Endothelial cell of umbilical vein (primary cell): ENCODE measurements around the gene TBC1D16. TPM values are rescaled to one million over a fixed set of nuclear protein-coding genes. Genes with fewer than 3 reads are reported as not detected.

Experiments used
- BruUV-seq: library from RNA; stranded (reverse); fragments of 400-500 nt; replicated peaks from 2 replicates; lab custom pipeline; 2021; lab: Mats Ljungman, UMichigan
- CTCF ChIA-PET: fragments of 300-600, 350-600 bp; sonication (Branson Sonifier 250); formaldehyde crosslinking; loops from one replicate; lab custom pipeline; 2021; ENCODE audit warnings: antibody characterized with exemption, inconsistent platforms; lab: Charles Lee
- POLR2A ChIA-PET: fragments of 300-600, 350-600 bp; sonication (Branson Sonifier 250); formaldehyde crosslinking; loops from one replicate; lab custom pipeline; 2021; ENCODE audit warnings: antibody characterized with exemption, inconsistent platforms; lab: Charles Lee
- DNase-seq: peaks from one replicate; pipeline ENCODE4 v3.0.0-alpha.2; 2011; ENCODE audit warnings: low read depth, low spot score
- FAIRE-seq: peaks from 2 replicates; lab custom pipeline; 2011; peaks lifted over from hg19 to GRCh38; lab: Jason Lieb, UNC
- H2AFZ ChIP-seq: 2 replicates; pipeline ENCODE4 v1.6.0; 2012; ENCODE audit warnings: low read depth, low read length, control low read depth, inconsistent platforms
- H3K27ac ChIP-seq: 2 replicates; pipeline ENCODE4 v1.5.1; 2011; ENCODE audit warnings: low read depth, mild to moderate bottlenecking, control low read depth, low read length, moderate library complexity; ENCODE audit not compliant: insufficient read depth
- H3K27me3 ChIP-seq, 2 experiments: 2 replicates each; pipeline versions ENCODE4 v1.6.0 to v1.6.1; 2011; ENCODE audit warnings: low read length in 2 of 2, mixed read lengths in 1 of 2; ENCODE audit not compliant: control insufficient read depth in 2 of 2, insufficient read depth in 2 of 2
- H3K36me3 ChIP-seq, 2 experiments: 2 replicates in 1 of 2; 3 replicates in 1 of 2; pipeline ENCODE4 v1.5.1; 2011; ENCODE audit warnings: low read length in 2 of 2, mild to moderate bottlenecking in 1 of 2, moderate library complexity in 1 of 2; ENCODE audit not compliant: control insufficient read depth in 2 of 2, insufficient read depth in 2 of 2; ENCODE audit errors: extremely low read depth in 1 of 2
- H3K4me1 ChIP-seq: 3 replicates; pipeline ENCODE4 v1.5.1; 2011; ENCODE audit warnings: mild to moderate bottlenecking, low read length; ENCODE audit not compliant: control insufficient read depth, insufficient read depth; ENCODE audit errors: extremely low read depth
- H3K4me2 ChIP-seq: 2 replicates; pipeline ENCODE4 v1.6.1; 2011; ENCODE audit warnings: low read length, control low read depth, mixed read lengths; ENCODE audit not compliant: insufficient read depth
- H3K4me3 ChIP-seq, 3 experiments: fragments of 200-600 bp in 1 of 3; sonication (generic), shearing (Covaris generic) in 1 of 3; replicated peaks in 1 of 3; 2 replicates each; pipeline ENCODE4 v1.5.1; 2011 to 2016; ENCODE audit warnings: control low read depth in 3 of 3, low read length in 3 of 3, mild to moderate bottlenecking in 2 of 3, inconsistent platforms in 1 of 3, low read depth in 1 of 3, moderate library complexity in 1 of 3; ENCODE audit not compliant: insufficient read depth in 1 of 3
- H3K79me2 ChIP-seq: 2 replicates; pipeline ENCODE4 v1.6.0; 2012; ENCODE audit warnings: low read length, inconsistent platforms; ENCODE audit not compliant: control insufficient read depth, insufficient read depth
- H3K9ac ChIP-seq: replicated peaks from 2 replicates; pipeline ENCODE3; 2011; ENCODE audit warnings: low read length, control low read depth; ENCODE audit not compliant: insufficient read depth; ENCODE audit errors: extremely low read depth
- H3K9me1 ChIP-seq: replicated peaks from 3 replicates; pipeline ENCODE4 v1.6.0; 2011; ENCODE audit warnings: mild to moderate bottlenecking, low read length; ENCODE audit not compliant: control insufficient read depth, insufficient read depth; ENCODE audit errors: extremely low read depth
- H3K9me3 ChIP-seq: replicated peaks from 2 replicates; pipeline ENCODE4 v1.5.1; 2012; ENCODE audit warnings: low read length, inconsistent platforms; ENCODE audit not compliant: control insufficient read depth, insufficient read depth
- H4K20me1 ChIP-seq: replicated peaks from 2 replicates; pipeline ENCODE3; 2011; ENCODE audit warnings: mild to moderate bottlenecking, low read length; ENCODE audit not compliant: control insufficient read depth, insufficient read depth; ENCODE audit errors: extremely low read depth
- EZH2 ChIP-seq: IDR thresholded peaks from 2 replicates; pipeline ENCODE4 v1.6.1; 2012; ENCODE audit warnings: borderline replicate concordance, low read depth, mild to moderate bottlenecking, moderate library complexity, low read length, inconsistent platforms; ENCODE audit not compliant: severe bottlenecking
- FOS ChIP-seq: IDR thresholded peaks from 2 replicates; pipeline ENCODE4 v1.6.1; 2011; ENCODE audit warnings: mild to moderate bottlenecking, low read length, moderate library complexity, borderline replicate concordance; ENCODE audit not compliant: insufficient read depth
- GATA2 ChIP-seq: IDR thresholded peaks from 2 replicates; pipeline ENCODE4 v1.7.0; 2011; ENCODE audit warnings: low read depth, mild to moderate bottlenecking, moderate library complexity, mixed read lengths, low read length; ENCODE audit not compliant: insufficient read length, insufficient read depth
- JUN ChIP-seq: IDR thresholded peaks from 2 replicates; pipeline ENCODE4 v1.6.1; 2011; ENCODE audit warnings: borderline replicate concordance, low read depth; ENCODE audit not compliant: insufficient read length, insufficient read depth
- MYC ChIP-seq: IDR thresholded peaks from one replicate; pipeline ENCODE4 v1.6.1; 2011; ENCODE audit warnings: mild to moderate bottlenecking, low read depth, low read length
- POLR2A ChIP-seq: IDR thresholded peaks from 2 replicates; pipeline ENCODE4 v1.6.1; 2012; ENCODE audit warnings: low read depth, mild to moderate bottlenecking, control low read depth, low read length
- POLR2AphosphoS5 ChIP-seq: IDR thresholded peaks from 2 replicates; pipeline ENCODE4 v1.6.1; 2012; ENCODE audit warnings: low read depth, mild to moderate bottlenecking, control low read depth, low read length, moderate library complexity; ENCODE audit not compliant: insufficient read depth
- dilution Hi-C: fragments of 300-500 bp; cut with MboI; formaldehyde crosslinking; loops from one replicate; pipeline ENCODE4 v1.15.0; 2019; ENCODE audit warnings: low sequenced_read_pairs; ENCODE audit not compliant: extremely low pct_ligation_motif_present
- intact Hi-C: fragments of 100-400 bp; cut with micrococcal nuclease; formaldehyde crosslinking; loops from one replicate; pipeline ENCODE4 v1.10.0; 2022
- polyA plus RNA-seq, 4 experiments: library from polyadenylated mRNA; depleted of rRNA in 3 of 4; stranded (reverse) in 3 of 4; unstranded in 1 of 4; fragments of >200 nt; gene quantifications; 2 replicates each; pipeline versions ENCODE4 v1.2.1 to v1.2.3, GENCODE V29; 2011 to 2012; ENCODE audit warnings: missing spikeins in 1 of 4
- total RNA-seq: library from RNA; stranded (reverse); gene quantifications from 2 replicates; pipeline ENCODE4 v1.2.3, GENCODE V29; 2021
- TF ChIP-seq, protein P1 (sequence below): IDR thresholded peaks from 2 replicates; pipeline ENCODE4 v1.6.1; 2011; ENCODE audit not compliant: insufficient read depth, insufficient read length
- TF ChIP-seq, protein P2 (sequence below), 2 donors: IDR thresholded peaks; 1 replicate in 1 of 2; 2 replicates in 1 of 2; pipeline ENCODE4 v1.5.1; 2011; ENCODE audit warnings: low read length in 2 of 2, mild to moderate bottlenecking in 2 of 2, moderate library complexity in 2 of 2, control low read depth in 1 of 2, inconsistent platforms in 1 of 2, low read depth in 1 of 2; ENCODE audit not compliant: insufficient read depth in 1 of 2; ENCODE audit errors: extremely low read depth in 1 of 2

Gene TBC1D16
- total and polyA plus RNA-seq, 2 donors (not counting 3 experiments of a cell fraction or from before 2014, with no cell fraction given) = 12.9 to 48.6 TPM

DNA sequence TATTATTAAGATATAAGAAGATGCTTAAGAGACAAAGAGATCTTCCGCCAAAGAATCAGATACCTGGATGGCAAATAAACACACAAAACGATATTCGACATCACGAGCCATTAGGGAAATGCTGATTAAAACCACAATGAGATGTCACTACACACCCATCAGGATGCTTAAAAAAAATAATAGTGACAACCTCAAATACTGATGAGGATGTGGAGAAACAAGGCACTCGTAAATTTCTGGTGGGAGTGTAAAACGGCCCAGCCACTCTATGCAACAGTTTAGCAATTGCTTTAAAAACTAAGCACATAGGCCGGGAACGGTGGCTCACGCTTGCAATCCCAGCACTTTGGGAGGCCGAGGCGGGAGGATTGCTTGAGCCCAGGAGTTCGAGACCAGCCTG lies 39.4 kb downstream of the TBC1D16 start:
- no peaks in the 10 kb centered on the region for H3K9me3 ChIP-seq
- no peaks in the 10 kb centered on the region for H3K9me1 ChIP-seq
- ChIA-PET POLR2A (no interaction called here), CTCF (interaction anchor here (0.8 to 3.2 kb wide), 3 partner anchors 8 to 12 kb away, joined by 3 to 11 read pairs (median 4); no protein-coding TSS in a partner anchor)
- H3K36me3 ChIP-seq = peaks cover 0 to 3% of the 10 kb centered on the region in 2 experiments
- no peaks in the 10 kb centered on the region for H4K20me1 ChIP-seq
- no peaks in the 10 kb centered on the region for H3K27me3 ChIP-seq
- no peak overlapping the region for H3K4me2 ChIP-seq
- no TSS peak for BruUV-seq
- TF ChIP-seq POLR2AphosphoS5 (no peak), EZH2 (no peak), GATA2 (no peak), FOS (no peak), MYC (no peak), POLR2A (no peak), JUN (no peak)
- TF ChIP-seq, protein P1, sequence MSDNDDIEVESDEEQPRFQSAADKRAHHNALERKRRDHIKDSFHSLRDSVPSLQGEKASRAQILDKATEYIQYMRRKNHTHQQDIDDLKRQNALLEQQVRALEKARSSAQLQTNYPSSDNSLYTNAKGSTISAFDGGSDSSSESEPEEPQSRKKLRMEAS = no peak
- TF ChIP-seq, protein P2, sequence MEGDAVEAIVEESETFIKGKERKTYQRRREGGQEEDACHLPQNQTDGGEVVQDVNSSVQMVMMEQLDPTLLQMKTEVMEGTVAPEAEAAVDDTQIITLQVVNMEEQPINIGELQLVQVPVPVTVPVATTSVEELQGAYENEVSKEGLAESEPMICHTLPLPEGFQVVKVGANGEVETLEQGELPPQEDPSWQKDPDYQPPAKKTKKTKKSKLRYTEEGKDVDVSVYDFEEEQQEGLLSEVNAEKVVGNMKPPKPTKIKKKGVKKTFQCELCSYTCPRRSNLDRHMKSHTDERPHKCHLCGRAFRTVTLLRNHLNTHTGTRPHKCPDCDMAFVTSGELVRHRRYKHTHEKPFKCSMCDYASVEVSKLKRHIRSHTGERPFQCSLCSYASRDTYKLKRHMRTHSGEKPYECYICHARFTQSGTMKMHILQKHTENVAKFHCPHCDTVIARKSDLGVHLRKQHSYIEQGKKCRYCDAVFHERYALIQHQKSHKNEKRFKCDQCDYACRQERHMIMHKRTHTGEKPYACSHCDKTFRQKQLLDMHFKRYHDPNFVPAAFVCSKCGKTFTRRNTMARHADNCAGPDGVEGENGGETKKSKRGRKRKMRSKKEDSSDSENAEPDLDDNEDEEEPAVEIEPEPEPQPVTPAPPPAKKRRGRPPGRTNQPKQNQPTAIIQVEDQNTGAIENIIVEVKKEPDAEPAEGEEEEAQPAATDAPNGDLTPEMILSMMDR (IDR thresholded peaks at IDR 0.05; ENCODE audit: extremely low read depth in 1 of 2, insufficient read depth in 1 of 2, low read depth in 1 of 2, low read length in 2 of 2) = no peak
- dilution Hi-C loops = no loop called here
- H3K79me2 ChIP-seq = no peaks in the 10 kb centered on the region
- FAIRE-seq (no peak), DNase-seq (no peak)
- intact Hi-C loops = no loop called here
- no peak overlapping the region for H3K4me3 ChIP-seq
- no peak overlapping the region for H3K27ac ChIP-seq
- no peak overlapping the region for H2AFZ ChIP-seq
- H3K4me1 ChIP-seq = no peaks in the 10 kb centered on the region
- no peak overlapping the region for H3K9ac ChIP-seq
